Measurements from ENCODE around the gene PCA3. TPM values are rescaled to one million over a fixed set of nuclear protein-coding genes. Genes with fewer than 3 reads are reported as not detected.

PCA3 gene
- polyA plus RNA-seq, 1 donor from 2014 or later: 0.16 TPM

- H4K20me1 ChIP-seq (ENCODE audit: insufficient read depth): no peaks in the 10 kb centered on the region
- H3K4me3 ChIP-seq (ENCODE audit: low read length): no peak overlapping the region
- H3K9ac ChIP-seq (ENCODE audit: low read length): no peak overlapping the region
- H3K9me2 ChIP-seq (ENCODE audit: insufficient read depth, low read length): no peaks in the 10 kb centered on the region
- H3K27ac ChIP-seq (ENCODE audit: low read length): no peak overlapping the region
- no peaks in the 10 kb centered on the region for H3K9me3 ChIP-seq (ENCODE audit: low read length)
- no peak overlapping the region for H3K4me2 ChIP-seq (ENCODE audit: low read length)
- H2AFZ ChIP-seq (ENCODE audit: low read depth, low read length): no peak overlapping the region
- TF ChIP-seq TAF1 (IDR thresholded peaks at IDR 0.05; ENCODE audit: low read depth) (no peak), RAD21 (conservative IDR thresholded peaks at IDR 0.05) (no peak), MXI1 (conservative IDR thresholded peaks at IDR 0.05; ENCODE audit: poor library complexity, severe bottlenecking) (no peak), EZH2 (IDR thresholded peaks at IDR 0.05; ENCODE audit: borderline replicate concordance, insufficient read depth, low read length, poor library complexity, severe bottlenecking) (no peak), CTCF (IDR thresholded peaks at IDR 0.05; ENCODE audit: poor library complexity, severe bottlenecking) (no peak), EP300 (conservative IDR thresholded peaks at IDR 0.05; ENCODE audit: poor library complexity, severe bottlenecking) (no peak), POLR2AphosphoS5 (IDR thresholded peaks at IDR 0.05) (no peak), SMC3 (conservative IDR thresholded peaks at IDR 0.05; ENCODE audit: poor library complexity) (no peak)
- TF ChIP-seq, protein P1, sequence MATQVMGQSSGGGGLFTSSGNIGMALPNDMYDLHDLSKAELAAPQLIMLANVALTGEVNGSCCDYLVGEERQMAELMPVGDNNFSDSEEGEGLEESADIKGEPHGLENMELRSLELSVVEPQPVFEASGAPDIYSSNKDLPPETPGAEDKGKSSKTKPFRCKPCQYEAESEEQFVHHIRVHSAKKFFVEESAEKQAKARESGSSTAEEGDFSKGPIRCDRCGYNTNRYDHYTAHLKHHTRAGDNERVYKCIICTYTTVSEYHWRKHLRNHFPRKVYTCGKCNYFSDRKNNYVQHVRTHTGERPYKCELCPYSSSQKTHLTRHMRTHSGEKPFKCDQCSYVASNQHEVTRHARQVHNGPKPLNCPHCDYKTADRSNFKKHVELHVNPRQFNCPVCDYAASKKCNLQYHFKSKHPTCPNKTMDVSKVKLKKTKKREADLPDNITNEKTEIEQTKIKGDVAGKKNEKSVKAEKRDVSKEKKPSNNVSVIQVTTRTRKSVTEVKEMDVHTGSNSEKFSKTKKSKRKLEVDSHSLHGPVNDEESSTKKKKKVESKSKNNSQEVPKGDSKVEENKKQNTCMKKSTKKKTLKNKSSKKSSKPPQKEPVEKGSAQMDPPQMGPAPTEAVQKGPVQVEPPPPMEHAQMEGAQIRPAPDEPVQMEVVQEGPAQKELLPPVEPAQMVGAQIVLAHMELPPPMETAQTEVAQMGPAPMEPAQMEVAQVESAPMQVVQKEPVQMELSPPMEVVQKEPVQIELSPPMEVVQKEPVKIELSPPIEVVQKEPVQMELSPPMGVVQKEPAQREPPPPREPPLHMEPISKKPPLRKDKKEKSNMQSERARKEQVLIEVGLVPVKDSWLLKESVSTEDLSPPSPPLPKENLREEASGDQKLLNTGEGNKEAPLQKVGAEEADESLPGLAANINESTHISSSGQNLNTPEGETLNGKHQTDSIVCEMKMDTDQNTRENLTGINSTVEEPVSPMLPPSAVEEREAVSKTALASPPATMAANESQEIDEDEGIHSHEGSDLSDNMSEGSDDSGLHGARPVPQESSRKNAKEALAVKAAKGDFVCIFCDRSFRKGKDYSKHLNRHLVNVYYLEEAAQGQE (IDR thresholded peaks at IDR 0.05; ENCODE audit: borderline replicate concordance): no peak
- no peaks in the 10 kb centered on the region for H3K36me3 ChIP-seq (ENCODE audit: insufficient read depth, low read length)
- no peaks in the 10 kb centered on the region for H3K27me3 ChIP-seq (ENCODE audit: insufficient read depth, low read depth, low read length)
- H3F3A ChIP-seq (ENCODE audit: insufficient read depth, low read length, poor library complexity, severe bottlenecking): no peaks in the 10 kb centered on the region
- H3K79me2 ChIP-seq (replicated peaks; ENCODE audit: insufficient read depth, low read length): no peaks in the 10 kb centered on the region
Measured at GRCh38 chr9:76766126-76766525, 1.9 kb downstream of the PCA3 start.

GRCh38 chr9:76772686-76773445, 8.6 kb downstream of the PCA3 start:
- Histone ChIP-seq H4K20me1 (ENCODE audit: insufficient read depth) (no peaks in the 10 kb centered on the region), H3K9me2 (ENCODE audit: insufficient read depth, low read length) (no peaks in the 10 kb centered on the region), H3K36me3 (ENCODE audit: insufficient read depth, low read length) (no peaks in the 10 kb centered on the region), H3K27me3 (ENCODE audit: insufficient read depth, low read depth, low read length) (no peaks in the 10 kb centered on the region), H3K79me2 (replicated peaks; ENCODE audit: insufficient read depth, low read length) (no peaks in the 10 kb centered on the region), H3K4me3 (ENCODE audit: low read length) (no peak overlapping the region), H3K4me2 (ENCODE audit: low read length) (no peak overlapping the region), H3K9me3 (ENCODE audit: low read length) (no peaks in the 10 kb centered on the region), H3K27ac (ENCODE audit: low read length) (no peak overlapping the region), H3K9ac (ENCODE audit: low read length) (no peak overlapping the region), H2AFZ (ENCODE audit: low read depth, low read length) (no peak overlapping the region), H3F3A (ENCODE audit: insufficient read depth, low read length, poor library complexity, severe bottlenecking) (no peaks in the 10 kb centered on the region)
- TF ChIP-seq TAF1 (IDR thresholded peaks at IDR 0.05; ENCODE audit: low read depth): no peak
- no peak for TF ChIP-seq EZH2 (IDR thresholded peaks at IDR 0.05; ENCODE audit: borderline replicate concordance, insufficient read depth, low read length, poor library complexity, severe bottlenecking)
